HepG2 (cell line): ENCODE data around the gene DBNDD1. TPM values are rescaled to one million over a fixed set of nuclear protein-coding genes. Genes with fewer than 3 reads are reported as not detected.

Experiments used
- AHDC1 ChIP-seq: sonication (generic); formaldehyde crosslinking; IDR thresholded peaks from 2 replicates; pipeline ENCODE4 v1.5.1; 2020; ENCODE audit warnings: mild to moderate bottlenecking, missing genetic modification reagents, borderline replicate concordance
- CENPT ChIP-seq: sonication (generic); formaldehyde crosslinking; IDR thresholded peaks from 2 replicates; pipeline ENCODE4 v1.8.0; 2022; ENCODE audit warnings: low read depth, mild to moderate bottlenecking, moderate library complexity, missing genetic modification reagents
- HIC2 ChIP-seq: sonication (generic); formaldehyde crosslinking; IDR thresholded peaks from 2 replicates; pipeline ENCODE4 v1.9.0; 2022; ENCODE audit warnings: low read depth, missing genetic modification reagents
- KLF15 ChIP-seq: sonication (generic); formaldehyde crosslinking; IDR thresholded peaks from 2 replicates; pipeline ENCODE4 v1.8.1; 2023; ENCODE audit warnings: borderline replicate concordance, mild to moderate bottlenecking, inconsistent platforms, missing genetic modification reagents, mixed read lengths
- NR0B2 ChIP-seq: sonication (generic); formaldehyde crosslinking; IDR thresholded peaks from 2 replicates; pipeline ENCODE4 v1.4.0; 2020; ENCODE audit warnings: mild to moderate bottlenecking, missing genetic modification reagents
- RARA ChIP-seq: IDR thresholded peaks from 2 replicates; pipeline ENCODE4 v1.6.1; 2016; ENCODE audit warnings: missing genetic modification reagents, missing compliant biosample characterization
- REST ChIP-seq, 2 experiments: IDR thresholded peaks; 2 replicates each; pipeline ENCODE4 v1.6.1; 2011 to 2012; ENCODE audit warnings: low read length in 2 of 2, borderline replicate concordance in 1 of 2, low read depth in 1 of 2, mild to moderate bottlenecking in 1 of 2, moderate library complexity in 1 of 2
- ZNF414 ChIP-seq: sonication (generic); formaldehyde crosslinking; IDR thresholded peaks from 2 replicates; pipeline ENCODE4 v1.5.0; 2020; ENCODE audit warnings: missing genetic modification reagents
- ZNF567 ChIP-seq: sonication (generic); formaldehyde crosslinking; IDR thresholded peaks from 2 replicates; pipeline ENCODE4 v1.8.1; 2023; ENCODE audit warnings: mild to moderate bottlenecking, missing genetic modification reagents, borderline replicate concordance
- ZNF770 ChIP-seq: sonication (generic); formaldehyde crosslinking; IDR thresholded peaks from 2 replicates; pipeline ENCODE4 v1.5.0; 2020; ENCODE audit warnings: mild to moderate bottlenecking, missing genetic modification reagents
- ZNF839 ChIP-seq: sonication (generic); formaldehyde crosslinking; IDR thresholded peaks from 2 replicates; pipeline ENCODE4 v1.4.0; 2020; ENCODE audit warnings: missing genetic modification reagents, mild to moderate bottlenecking, borderline replicate concordance
- polyA plus RNA-seq, 8 experiments: library from polyadenylated mRNA; depleted of rRNA in 3 of 8; stranded (reverse) in 7 of 8; unstranded in 1 of 8; fragments of >200 nt; fragmentation: Illumina TruSeq in 4 of 8; extraction: Trizol in 4 of 8; gene quantifications; 2 replicates each; pipeline versions ENCODE4 v1.2.1 to v1.2.3, GENCODE V29; 2011 to 2016; ENCODE audit warnings: low read depth in 4 of 8, missing spikeins in 1 of 8, mixed read lengths in 1 of 8; ENCODE audit not compliant: insufficient read depth in 1 of 8
- total RNA-seq, 5 experiments: library from RNA; depleted of rRNA; stranded (reverse); fragments of >200 nt; fragmentation: Illumina TruSeq; extraction: Trizol; gene quantifications; 2 replicates each; pipeline ENCODE4 v1.2.3, GENCODE V29; 2016; ENCODE audit warnings: low read depth in 1 of 5

Gene DBNDD1
- total and polyA plus RNA-seq, 2 of the 13 experiments (the other 11 are each of a cell fraction or from before 2014, with no cell fraction given), result 17.0 to 40.4 TPM

GRCh38 chr16:90046122-90046970, 27.1 kb upstream of the DBNDD1 start (continued):
- TF ChIP-seq HIC2 (CRISPR knock-in tag) (no peak), RARA (CRISPR knock-in tag) (no peak), ZNF414 (no peak), CENPT (CRISPR knock-in tag) (no peak), REST (IDR thresholded peaks at IDR 0.05; ENCODE audit: borderline replicate concordance in 1 of 2, low read depth in 1 of 2, low read length in 2 of 2) (no peak), NR0B2 (0 out of 2 replicates have a peak, but pooled peaks have one; percentile 28), ZNF567 (CRISPR knock-in tag) (0 out of 2 replicates have a peak, but pooled peaks have one; percentile 51), KLF15 (no peak), AHDC1 (CRISPR knock-in tag) (0 out of 2 replicates have a peak, but pooled peaks have one; percentile 11), ZNF839 (CRISPR knock-in tag) (peak; percentile 15; the same call in 1 of the 2 replicates), ZNF770 (no peak)
